Lung (tissue), 12 donors: ENCODE measurements around the gene HYI. TPM values are rescaled to one million over a fixed set of nuclear protein-coding genes. Genes with fewer than 3 reads are reported as not detected.

Experiments
- ATAC-seq: fragments of 200-7000 bp; cut with Tn5 transposase; one replicate; pipeline ENCODE4 v1.9.1; 2020; ENCODE audit warnings: moderate number of reproducible peaks; ENCODE audit not compliant: insufficient read depth, low FRiP score
- DNase-seq, 3 donors: peaks; one replicate each; pipeline ENCODE4 v3.0.0-alpha.2; 2013 to 2017
- H3K27ac ChIP-seq, 2 donors: one replicate each; pipeline ENCODE4 v1.5.1; 2013; ENCODE audit warnings: mild to moderate bottlenecking in 2 of 2, moderate library complexity in 2 of 2, control low read depth in 1 of 2, inconsistent platforms in 1 of 2, low read depth in 1 of 2, low read length in 1 of 2
- H3K27me3 ChIP-seq, 3 donors: one replicate each; pipeline ENCODE4 v1.5.1; 2013; ENCODE audit warnings: low read length in 2 of 3; ENCODE audit not compliant: control insufficient read depth in 3 of 3, insufficient read depth in 3 of 3
- H3K36me3 ChIP-seq, 4 donors: one replicate each; pipeline ENCODE4 v1.5.1; 2013; ENCODE audit warnings: low read length in 4 of 4, mild to moderate bottlenecking in 1 of 4, moderate library complexity in 1 of 4; ENCODE audit not compliant: control insufficient read depth in 4 of 4, insufficient read depth in 4 of 4
- H3K4me1 ChIP-seq, 5 donors: one replicate each; pipeline ENCODE4 v1.5.1; 2013; ENCODE audit warnings: low read length in 5 of 5, mild to moderate bottlenecking in 2 of 5, moderate library complexity in 1 of 5; ENCODE audit not compliant: control insufficient read depth in 5 of 5, insufficient read depth in 5 of 5
- H3K4me3 ChIP-seq: one replicate; pipeline ENCODE4 v1.5.1; 2013; ENCODE audit warnings: mild to moderate bottlenecking, control low read depth, moderate library complexity
- H3K9ac ChIP-seq, 2 donors: one replicate each; pipeline ENCODE4 v1.5.1; 2013; ENCODE audit warnings: low read length in 2 of 2, control low read depth in 1 of 2; ENCODE audit not compliant: insufficient read depth in 1 of 2
- H3K9me3 ChIP-seq, 4 donors: one replicate each; pipeline ENCODE4 v1.5.1; 2013; ENCODE audit warnings: low read length in 3 of 4, mild to moderate bottlenecking in 1 of 4, moderate library complexity in 1 of 4; ENCODE audit not compliant: control insufficient read depth in 4 of 4, insufficient read depth in 3 of 4
- CTCF ChIP-seq: IDR thresholded peaks from 2 replicates; pipeline ENCODE4 v1.5.1; 2012; ENCODE audit warnings: mild to moderate bottlenecking; ENCODE audit errors: control extremely low read depth, extremely low read depth
- WGBS, 2 donors: extraction: QIAGEN DNeasy Blood & Tissue Kit; methylation state at CpG; one replicate each; pipeline ENCODE4 v1.1.7; 2013; 5-methylcytosine and 5-hydroxymethylcytosine counted together
- polyA plus RNA-seq, 2 donors: library from polyadenylated mRNA; stranded (reverse); fragments of 200-250 nt; gene quantifications; one replicate each; pipeline ENCODE4 v1.2.1, GENCODE V29; 2013
- total RNA-seq, 2 donors: library from RNA; depleted of rRNA in 1 of 2; stranded (reverse); fragments of >200 nt in 1 of 2; gene quantifications; one replicate each; pipeline ENCODE4 v1.2.1, GENCODE V29; 2014 to 2021
- donor health status: control.
- donor health status: control.
- donor health status: Bipolar disorder and iron deficiency.
- donor health status: healthy.
- donor health status: DM: yes; HTN: yes; CAD: no.

The HYI gene
- total and polyA plus RNA-seq, 4 donors: 35.8 to 103 (median 69.4) TPM

- WGBS, 2 donors: 86 to 92% methylated on average over 3 of the region's 3 CpGs
- TF ChIP-seq CTCF: no peak
- peaks cover 14 to 60% (median 45%) of the 10 kb centered on the region in 4 donors for H3K36me3 ChIP-seq
- no peak overlapping the region for H3K27ac ChIP-seq
- ATAC-seq (no peak), DNase-seq (no peak)
- peaks cover 0 to 4% (median 0%) of the 10 kb centered on the region in 5 donors for H3K4me1 ChIP-seq
- no peak overlapping the region for H3K4me3 ChIP-seq
- no peaks in the 10 kb centered on the region for H3K9me3 ChIP-seq
- H3K9ac ChIP-seq: no peak overlapping the region
- H3K27me3 ChIP-seq: no peaks in the 10 kb centered on the region
Measured at GRCh38 chr1:43436371-43436770, 17.4 kb downstream of the HYI start.

- Histone ChIP-seq H3K27ac (peak overlapping the region in 1 of 2 donors; percentile 23), H3K27me3 (no peaks in the 10 kb centered on the region), H3K36me3 (peaks cover 14 to 60% (median 48%) of the 10 kb centered on the region in 4 donors), H3K9ac (no peak overlapping the region), H3K4me3 (no peak overlapping the region), H3K9me3 (no peaks in the 10 kb centered on the region), H3K4me1 (peaks cover 0 to 4% (median 0%) of the 10 kb centered on the region in 5 donors)
- no peak for TF ChIP-seq CTCF
- WGBS, 2 donors: 77 to 83% methylated on average over 14 of the region's 14 CpGs
- ATAC-seq (peak; percentile 30), DNase-seq (peak; percentile 28 to 71 (median 62))
Measured at GRCh38 chr1:43435146-43436145, 18.3 kb downstream of the HYI start.

GRCh38 chr1:43434256-43434655, 19.5 kb downstream of the HYI start:
- WGBS, 2 donors: 94 to 98% methylated on average over 7 of the region's 7 CpGs
- DNase-seq: no peak
- no peak for ATAC-seq
- Histone ChIP-seq H3K36me3 (peaks cover 15 to 64% (median 55%) of the 10 kb centered on the region in 4 donors), H3K4me1 (peaks cover 0 to 4% (median 0%) of the 10 kb centered on the region in 5 donors), H3K27me3 (no peaks in the 10 kb centered on the region), H3K4me3 (no peak overlapping the region), H3K9me3 (no peaks in the 10 kb centered on the region), H3K27ac (no peak overlapping the region), H3K9ac (no peak overlapping the region)
- TF ChIP-seq CTCF: no peak
